HepG2 (cell line): ENCODE results near the gene TDG. TPM values are rescaled to one million over a fixed set of nuclear protein-coding genes. Genes with fewer than 3 reads are reported as not detected.
A peak's percentile ranks its signal among the peaks of the same experiment; 100 is the strongest.

Source experiments
- DMAP1 ChIP-seq: IDR thresholded peaks from 2 replicates; pipeline ENCODE4 v1.6.1; 2016
- ETV5 ChIP-seq: IDR thresholded peaks from 2 replicates; pipeline ENCODE4 v1.6.1; 2018; ENCODE audit warnings: missing biosample characterization, missing genetic modification reagents, inconsistent platforms, borderline replicate concordance
- ISL2 ChIP-seq: sonication (generic); formaldehyde crosslinking; IDR thresholded peaks from 2 replicates; pipeline ENCODE4 v1.5.0; 2020; ENCODE audit warnings: missing genetic modification reagents
- MYC ChIP-seq: sonication (generic); formaldehyde crosslinking; IDR thresholded peaks from 2 replicates; pipeline ENCODE4 v1.9.0; 2021; ENCODE audit warnings: missing genetic modification reagents, borderline replicate concordance
- NFRKB ChIP-seq: fragments of 450-650 bp; IDR thresholded peaks from 2 replicates; pipeline ENCODE4 v1.6.1; 2017
- PHF21A ChIP-seq: sonication (generic); formaldehyde crosslinking; IDR thresholded peaks from 2 replicates; pipeline ENCODE4 v1.5.0; 2020; ENCODE audit warnings: mild to moderate bottlenecking, missing genetic modification reagents
- RAD21 ChIP-seq: fragments of 450-650 bp; formaldehyde crosslinking; IDR thresholded peaks from 2 replicates; pipeline ENCODE4 v1.5.0; 2020; ENCODE audit warnings: mild to moderate bottlenecking
- RCOR2 ChIP-seq: IDR thresholded peaks from 2 replicates; pipeline ENCODE4 v1.6.1; 2016; ENCODE audit warnings: missing biosample characterization, missing genetic modification reagents
- RXRA ChIP-seq: sonication (generic); formaldehyde crosslinking; IDR thresholded peaks from 2 replicates; pipeline ENCODE4 v1.5.1; 2020; ENCODE audit warnings: missing genetic modification reagents
- SOX5 ChIP-seq: IDR thresholded peaks from 2 replicates; pipeline ENCODE4 v1.6.1; 2016; ENCODE audit warnings: borderline replicate concordance
- YEATS4 ChIP-seq: sonication (generic); formaldehyde crosslinking; IDR thresholded peaks from 2 replicates; pipeline ENCODE4 v1.4.0; 2020; ENCODE audit warnings: missing genetic modification reagents, borderline replicate concordance
- ZBTB42 ChIP-seq: sonication (generic); formaldehyde crosslinking; IDR thresholded peaks from 2 replicates; pipeline ENCODE4 v1.5.0; 2020; ENCODE audit warnings: mild to moderate bottlenecking, missing genetic modification reagents
- ZNF136 ChIP-seq: sonication (generic); formaldehyde crosslinking; IDR thresholded peaks from 2 replicates; pipeline ENCODE4 v1.8.1; 2022; ENCODE audit warnings: low read depth, mild to moderate bottlenecking, moderate library complexity, missing genetic modification reagents
- ZNF256 ChIP-seq: sonication (generic); formaldehyde crosslinking; conservative IDR thresholded peaks from 2 replicates; pipeline ENCODE4 v1.4.0; 2020; ENCODE audit warnings: missing genetic modification reagents
- ZNF549 ChIP-seq: sonication (generic); formaldehyde crosslinking; IDR thresholded peaks from 2 replicates; pipeline ENCODE4 v1.5.0; 2020; ENCODE audit warnings: missing genetic modification reagents
- ZNF557 ChIP-seq: sonication (generic); formaldehyde crosslinking; IDR thresholded peaks from 2 replicates; pipeline ENCODE4 v1.4.0; 2020; ENCODE audit warnings: missing genetic modification reagents
- ZNF672 ChIP-seq: sonication (generic); formaldehyde crosslinking; IDR thresholded peaks from 2 replicates; pipeline ENCODE4 v1.8.1; 2022; ENCODE audit warnings: missing genetic modification reagents
- ZNF891 ChIP-seq: sonication (generic); formaldehyde crosslinking; IDR thresholded peaks from 2 replicates; pipeline ENCODE4 v1.5.0; 2020; ENCODE audit warnings: mild to moderate bottlenecking, missing genetic modification reagents
- polyA plus RNA-seq, 8 experiments: library from polyadenylated mRNA; depleted of rRNA in 3 of 8; stranded (reverse) in 7 of 8; unstranded in 1 of 8; fragments of >200 nt; fragmentation: Illumina TruSeq in 4 of 8; extraction: Trizol in 4 of 8; gene quantifications; 2 replicates each; pipeline versions ENCODE4 v1.2.1 to v1.2.3, GENCODE V29; 2011 to 2016; ENCODE audit warnings: low read depth in 4 of 8, missing spikeins in 1 of 8, mixed read lengths in 1 of 8; ENCODE audit not compliant: insufficient read depth in 1 of 8
- total RNA-seq, 5 experiments: library from RNA; depleted of rRNA; stranded (reverse); fragments of >200 nt; fragmentation: Illumina TruSeq; extraction: Trizol; gene quantifications; 2 replicates each; pipeline ENCODE4 v1.2.3, GENCODE V29; 2016; ENCODE audit warnings: low read depth in 1 of 5
- TF ChIP-seq, protein P1 (sequence below): sonication (generic); formaldehyde crosslinking; IDR thresholded peaks from 2 replicates; pipeline ENCODE4 v1.4.0; 2020; ENCODE audit warnings: mild to moderate bottlenecking, missing genetic modification reagents, borderline replicate concordance
- TF ChIP-seq, protein P2 (sequence below): sonication (generic); formaldehyde crosslinking; IDR thresholded peaks from 2 replicates; pipeline ENCODE4 v1.8.1; 2023; ENCODE audit warnings: mild to moderate bottlenecking, missing genetic modification reagents, borderline replicate concordance
- TF ChIP-seq, protein P3 (sequence below): sonication (generic); formaldehyde crosslinking; IDR thresholded peaks from 2 replicates; pipeline ENCODE4 v1.5.1; 2020; ENCODE audit warnings: missing genetic modification reagents, mild to moderate bottlenecking, borderline replicate concordance
- TF ChIP-seq, protein P4 (sequence below): sonication (generic); formaldehyde crosslinking; IDR thresholded peaks from 2 replicates; pipeline ENCODE4 v1.5.0; 2020; ENCODE audit warnings: missing genetic modification reagents, mild to moderate bottlenecking, borderline replicate concordance

TDG gene
- total and polyA plus RNA-seq, 2 of the 13 experiments (the other 11 are each of a cell fraction or from before 2014, with no cell fraction given) = 14.2 to 19.5 TPM

DNA sequence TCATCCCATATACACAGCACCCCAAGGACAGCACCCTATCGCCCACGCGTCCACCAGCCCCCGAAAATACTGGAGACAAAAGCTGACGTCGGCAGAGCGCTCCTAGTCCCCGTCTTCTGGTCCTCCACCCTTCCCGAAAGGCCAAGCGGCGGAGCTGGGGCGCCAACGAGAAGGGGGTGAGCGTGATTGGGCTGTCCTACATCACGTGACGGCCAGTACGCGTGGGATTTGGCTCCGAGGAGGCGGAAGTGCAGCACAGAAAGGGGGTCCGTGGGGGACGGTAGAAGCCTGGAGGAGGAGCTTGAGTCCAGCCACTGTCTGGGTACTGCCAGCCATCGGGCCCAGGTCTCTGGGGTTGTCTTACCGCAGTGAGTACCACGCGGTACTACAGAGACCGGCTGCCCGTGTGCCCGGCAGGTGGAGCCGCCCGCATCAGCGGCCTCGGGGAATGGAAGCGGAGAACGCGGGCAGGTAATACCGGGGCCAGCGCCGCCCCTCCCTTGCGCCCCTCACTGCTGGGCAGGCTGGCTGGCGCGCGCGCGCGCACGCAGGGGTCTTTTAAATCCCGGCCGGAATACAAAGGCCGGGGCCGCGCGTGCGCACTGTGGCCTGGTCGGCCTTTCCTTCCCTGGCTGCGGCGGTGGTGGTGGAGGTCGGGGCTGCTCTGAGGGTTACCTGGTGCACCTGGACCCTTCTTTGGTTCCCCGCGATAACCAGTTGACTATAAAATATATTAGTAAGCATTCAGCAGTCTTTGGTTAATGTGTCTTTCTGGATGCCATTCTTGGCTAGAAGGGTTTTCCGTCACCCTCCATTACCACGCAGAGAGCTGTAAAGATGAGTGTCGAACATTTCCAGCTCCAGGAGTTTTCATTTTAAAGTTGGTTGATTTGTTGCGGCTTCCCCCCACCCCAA, at the start of gene TDG (continued):
- TF ChIP-seq, protein P1, sequence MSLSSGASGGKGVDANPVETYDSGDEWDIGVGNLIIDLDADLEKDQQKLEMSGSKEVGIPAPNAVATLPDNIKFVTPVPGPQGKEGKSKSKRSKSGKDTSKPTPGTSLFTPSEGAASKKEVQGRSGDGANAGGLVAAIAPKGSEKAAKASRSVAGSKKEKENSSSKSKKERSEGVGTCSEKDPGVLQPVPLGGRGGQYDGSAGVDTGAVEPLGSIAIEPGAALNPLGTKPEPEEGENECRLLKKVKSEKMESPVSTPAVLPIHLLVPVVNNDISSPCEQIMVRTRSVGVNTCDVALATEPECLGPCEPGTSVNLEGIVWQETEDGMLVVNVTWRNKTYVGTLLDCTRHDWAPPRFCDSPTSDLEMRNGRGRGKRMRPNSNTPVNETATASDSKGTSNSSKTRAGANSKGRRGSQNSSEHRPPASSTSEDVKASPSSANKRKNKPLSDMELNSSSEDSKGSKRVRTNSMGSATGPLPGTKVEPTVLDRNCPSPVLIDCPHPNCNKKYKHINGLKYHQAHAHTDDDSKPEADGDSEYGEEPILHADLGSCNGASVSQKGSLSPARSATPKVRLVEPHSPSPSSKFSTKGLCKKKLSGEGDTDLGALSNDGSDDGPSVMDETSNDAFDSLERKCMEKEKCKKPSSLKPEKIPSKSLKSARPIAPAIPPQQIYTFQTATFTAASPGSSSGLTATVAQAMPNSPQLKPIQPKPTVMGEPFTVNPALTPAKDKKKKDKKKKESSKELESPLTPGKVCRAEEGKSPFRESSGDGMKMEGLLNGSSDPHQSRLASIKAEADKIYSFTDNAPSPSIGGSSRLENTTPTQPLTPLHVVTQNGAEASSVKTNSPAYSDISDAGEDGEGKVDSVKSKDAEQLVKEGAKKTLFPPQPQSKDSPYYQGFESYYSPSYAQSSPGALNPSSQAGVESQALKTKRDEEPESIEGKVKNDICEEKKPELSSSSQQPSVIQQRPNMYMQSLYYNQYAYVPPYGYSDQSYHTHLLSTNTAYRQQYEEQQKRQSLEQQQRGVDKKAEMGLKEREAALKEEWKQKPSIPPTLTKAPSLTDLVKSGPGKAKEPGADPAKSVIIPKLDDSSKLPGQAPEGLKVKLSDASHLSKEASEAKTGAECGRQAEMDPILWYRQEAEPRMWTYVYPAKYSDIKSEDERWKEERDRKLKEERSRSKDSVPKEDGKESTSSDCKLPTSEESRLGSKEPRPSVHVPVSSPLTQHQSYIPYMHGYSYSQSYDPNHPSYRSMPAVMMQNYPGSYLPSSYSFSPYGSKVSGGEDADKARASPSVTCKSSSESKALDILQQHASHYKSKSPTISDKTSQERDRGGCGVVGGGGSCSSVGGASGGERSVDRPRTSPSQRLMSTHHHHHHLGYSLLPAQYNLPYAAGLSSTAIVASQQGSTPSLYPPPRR (CRISPR knock-in tag) = no peak
- TF ChIP-seq, protein P2, sequence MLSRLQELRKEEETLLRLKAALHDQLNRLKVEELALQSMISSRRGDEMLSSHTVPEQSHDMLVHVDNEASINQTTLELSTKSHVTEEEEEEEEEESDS (CRISPR knock-in tag) = no peak
- TF ChIP-seq ZBTB42 (CRISPR knock-in tag) (0 out of 2 replicates have a peak, but pooled peaks have one; percentile 72), ZNF256 (0 out of 2 replicates have a peak, but pooled peaks have one; percentile 30), RCOR2 (CRISPR knock-in tag) (no peak), PHF21A (peak; percentile 78), RAD21 (CRISPR knock-in tag) (peak; percentile 57), SOX5 (peak; percentile 59), NFRKB (no peak), MYC (CRISPR knock-in tag) (peak; percentile 97), DMAP1 (CRISPR knock-in tag) (peak; percentile 96), ZNF557 (peak; percentile 76; the same call in 1 of the 2 replicates), YEATS4 (CRISPR knock-in tag) (peak; percentile 99), ZNF891 (CRISPR knock-in tag) (no peak; the same call in 1 of the 2 replicates), ISL2 (CRISPR knock-in tag) (peak; percentile 74; the same call in 1 of the 2 replicates), RXRA (CRISPR knock-in tag) (peak; percentile 74; the same call in 1 of the 2 replicates), ETV5 (no peak; the same call in 1 of the 2 replicates), ZNF136 (CRISPR knock-in tag) (no peak), ZNF549 (no peak), ZNF672 (no peak)
- TF ChIP-seq, protein P3, sequence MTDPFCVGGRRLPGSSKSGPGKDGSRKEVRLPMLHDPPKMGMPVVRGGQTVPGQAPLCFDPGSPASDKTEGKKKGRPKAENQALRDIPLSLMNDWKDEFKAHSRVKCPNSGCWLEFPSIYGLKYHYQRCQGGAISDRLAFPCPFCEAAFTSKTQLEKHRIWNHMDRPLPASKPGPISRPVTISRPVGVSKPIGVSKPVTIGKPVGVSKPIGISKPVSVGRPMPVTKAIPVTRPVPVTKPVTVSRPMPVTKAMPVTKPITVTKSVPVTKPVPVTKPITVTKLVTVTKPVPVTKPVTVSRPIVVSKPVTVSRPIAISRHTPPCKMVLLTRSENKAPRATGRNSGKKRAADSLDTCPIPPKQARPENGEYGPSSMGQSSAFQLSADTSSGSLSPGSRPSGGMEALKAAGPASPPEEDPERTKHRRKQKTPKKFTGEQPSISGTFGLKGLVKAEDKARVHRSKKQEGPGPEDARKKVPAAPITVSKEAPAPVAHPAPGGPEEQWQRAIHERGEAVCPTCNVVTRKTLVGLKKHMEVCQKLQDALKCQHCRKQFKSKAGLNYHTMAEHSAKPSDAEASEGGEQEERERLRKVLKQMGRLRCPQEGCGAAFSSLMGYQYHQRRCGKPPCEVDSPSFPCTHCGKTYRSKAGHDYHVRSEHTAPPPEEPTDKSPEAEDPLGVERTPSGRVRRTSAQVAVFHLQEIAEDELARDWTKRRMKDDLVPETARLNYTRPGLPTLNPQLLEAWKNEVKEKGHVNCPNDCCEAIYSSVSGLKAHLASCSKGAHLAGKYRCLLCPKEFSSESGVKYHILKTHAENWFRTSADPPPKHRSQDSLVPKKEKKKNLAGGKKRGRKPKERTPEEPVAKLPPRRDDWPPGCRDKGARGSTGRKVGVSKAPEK (CRISPR knock-in tag) = peak; percentile 76; the same call in 1 of the 2 replicates
- TF ChIP-seq, protein P4, sequence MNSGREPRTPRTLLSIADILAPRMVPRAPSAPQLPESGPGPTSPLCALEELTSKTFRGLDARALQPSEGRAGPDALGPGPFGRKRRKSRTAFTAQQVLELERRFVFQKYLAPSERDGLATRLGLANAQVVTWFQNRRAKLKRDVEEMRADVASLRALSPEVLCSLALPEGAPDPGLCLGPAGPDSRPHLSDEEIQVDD = no peak; the same call in 1 of the 2 replicates
